Small intestine (tissue), 7 donors: ENCODE results near the gene PEX3. TPM values are rescaled to one million over a fixed set of nuclear protein-coding genes. Genes with fewer than 3 reads are reported as not detected.
A peak's percentile ranks its signal among the peaks of the same experiment; 100 is the strongest.
"Not testable (repeated sequence)": the region's sequence is repeated elsewhere in the genome, so short reads cannot be mapped to it uniquely, and the experiment has no call there.

Experiments used
- DNase-seq, 2 donors: peaks; one replicate each; pipeline versions ENCODE4 v3.0.0 to v3.0.0-alpha.2; 2013
- FAIRE-seq: peaks from 2 replicates; lab custom pipeline; 2012; peaks lifted over from hg19 to GRCh38; lab: Jason Lieb, UNC
- H3K27ac ChIP-seq, 3 donors: one replicate each; pipeline ENCODE4 v1.5.1; 2013; ENCODE audit warnings: low read length in 2 of 3, mild to moderate bottlenecking in 2 of 3, control low read depth in 1 of 3, inconsistent platforms in 1 of 3, low read depth in 1 of 3, moderate library complexity in 1 of 3
- H3K27me3 ChIP-seq, 3 donors: one replicate each; pipeline ENCODE4 v1.6.1; 2013; ENCODE audit warnings: low read length in 3 of 3, inconsistent platforms in 1 of 3; ENCODE audit not compliant: control insufficient read depth in 3 of 3, insufficient read depth in 3 of 3
- H3K36me3 ChIP-seq, 3 donors: one replicate each; pipeline ENCODE4 v1.6.1; 2013; ENCODE audit warnings: low read length in 3 of 3, inconsistent platforms in 1 of 3, low read depth in 1 of 3, mild to moderate bottlenecking in 1 of 3, moderate library complexity in 1 of 3; ENCODE audit not compliant: control insufficient read depth in 3 of 3, insufficient read depth in 2 of 3
- H3K4me1 ChIP-seq, 3 donors: one replicate each; pipeline ENCODE4 v1.6.1; 2013; ENCODE audit warnings: low read length in 2 of 3, inconsistent platforms in 1 of 3, low read depth in 1 of 3, mild to moderate bottlenecking in 1 of 3, moderate library complexity in 1 of 3; ENCODE audit not compliant: control insufficient read depth in 3 of 3, insufficient read depth in 2 of 3
- H3K4me3 ChIP-seq, 3 donors: one replicate each; pipeline ENCODE4 v1.5.1; 2013; ENCODE audit warnings: low read length in 3 of 3, control low read depth in 1 of 3, inconsistent platforms in 1 of 3, low read depth in 1 of 3, mild to moderate bottlenecking in 1 of 3, moderate library complexity in 1 of 3
- H3K9me3 ChIP-seq, 2 donors: one replicate each; pipeline ENCODE4 v1.6.1; 2013; ENCODE audit warnings: low read depth in 1 of 2, low read length in 1 of 2; ENCODE audit not compliant: control insufficient read depth in 2 of 2, insufficient read depth in 1 of 2
- WGBS, 3 donors: extraction: QIAGEN DNeasy Blood & Tissue Kit; methylation state at CpG; one replicate each; pipeline ENCODE4 v1.1.7; 2013; 5-methylcytosine and 5-hydroxymethylcytosine counted together
- polyA plus RNA-seq, 4 donors: library from polyadenylated mRNA; stranded (reverse) in 3 of 4; unstranded in 1 of 4; fragments of 200-250 nt in 3 of 4; fragments of 120-200 nt in 1 of 4; gene quantifications; one replicate each; pipeline versions ENCODE4 v1.2.1 to v1.2.3, GENCODE V29; 2013
- donor health status: healthy with polysubstance abuse.
- donor health status: control.
- donor health status: control.
- donor health status: Bipolar disorder and iron deficiency.
- donor health status: healthy.

Gene PEX3
- polyA plus RNA-seq, 4 donors, result 6.2 to 25.2 (median 8.9) TPM

- Histone ChIP-seq H3K4me1 (peaks cover 0 to 2% (median 0%) of the 10 kb centered on the region in 3 donors), H3K27ac (no peak overlapping the region), H3K9me3 (no peaks in the 10 kb centered on the region), H3K4me3 (no peak overlapping the region), H3K36me3 (peaks cover 0 to 8% (median 0%) of the 10 kb centered on the region in 3 donors), H3K27me3 (no peaks in the 10 kb centered on the region)
- DNase-seq (no peak), FAIRE-seq (no peak)
- WGBS, 3 donors, result 35 to 71% (median 52%) methylated on average over 1 of the region's 1 CpG
Measured at GRCh38 chr6:143431226-143431625, 19.4 kb upstream of the PEX3 start.

- Histone ChIP-seq H3K27me3 (no peaks in the 10 kb centered on the region), H3K9me3 (no peaks in the 10 kb centered on the region), H3K4me3 (no peak overlapping the region), H3K4me1 (no peaks in the 10 kb centered on the region), H3K27ac (no peak overlapping the region), H3K36me3 (peaks cover 0 to 12% (median 0%) of the 10 kb centered on the region in 3 donors)
- DNase-seq (no peak), FAIRE-seq (no peak)
- 94 to 98% (median 96%) methylated on average over 4 of the region's 4 CpGs for WGBS, 3 donors
Measured at GRCh38 chr6:143432588-143432987, 18.0 kb upstream of the PEX3 start.

- H3K4me1 ChIP-seq, result no peaks in the 10 kb centered on the region
- H3K9me3 ChIP-seq, result no peaks in the 10 kb centered on the region
- H3K27me3 ChIP-seq, result no peaks in the 10 kb centered on the region
- DNase-seq, result no peak
- 95 to 99% (median 95%) methylated on average over 2 of the region's 2 CpGs for WGBS, 3 donors
- H3K27ac ChIP-seq, result no peak overlapping the region
- H3K4me3 ChIP-seq, result no peak overlapping the region
- H3K36me3 ChIP-seq, result peaks cover 0 to 6% (median 0%) of the 10 kb centered on the region in 3 donors
- no peak for FAIRE-seq
Measured at GRCh38 chr6:143441010-143441409, 9.6 kb upstream of the PEX3 start.

GRCh38 chr6:143441680-143442545 lies 8.7 kb upstream of the PEX3 start:
- Histone ChIP-seq H3K9me3 (no peaks in the 10 kb centered on the region), H3K36me3 (no peaks in the 10 kb centered on the region), H3K4me3 (no peak overlapping the region), H3K27ac (no peak overlapping the region), H3K27me3 (no peaks in the 10 kb centered on the region), H3K4me1 (no peaks in the 10 kb centered on the region)
- FAIRE-seq, result no peak
- DNase-seq, result no peak
- WGBS, 3 donors, result 85 to 91% (median 88%) methylated on average over 8 of the region's 8 CpGs

- H3K9me3 ChIP-seq, result no peaks in the 10 kb centered on the region
- no peaks in the 10 kb centered on the region for H3K4me1 ChIP-seq
- 93 to 100% (median 97%) methylated on average over 2 of the region's 2 CpGs for WGBS, 3 donors
- FAIRE-seq, result no peak
- H3K27me3 ChIP-seq, result no peaks in the 10 kb centered on the region
- no peaks in the 10 kb centered on the region for H3K36me3 ChIP-seq
- no peak overlapping the region for H3K4me3 ChIP-seq
- no peak overlapping the region for H3K27ac ChIP-seq
- DNase-seq, result no peak
Measured at GRCh38 chr6:143443096-143443495, 7.5 kb upstream of the PEX3 start.

- H3K9me3 ChIP-seq, DNase-seq: not testable (repeated sequence)
Measured at GRCh38 chr6:143447865-143448264, 2.7 kb upstream of the PEX3 start.

GRCh38 chr6:143449082-143449713 lies 1.4 kb upstream of the PEX3 start:
- no peaks in the 10 kb centered on the region for H3K27me3 ChIP-seq
- peaks cover 0 to 8% (median 6%) of the 10 kb centered on the region in 3 donors for H3K4me1 ChIP-seq
- peaks cover 0 to 3% (median 0%) of the 10 kb centered on the region in 3 donors for H3K36me3 ChIP-seq
- no peak overlapping the region for H3K27ac ChIP-seq
- FAIRE-seq (no peak), DNase-seq (peak in 1 of 2 donors; percentile 0)
- H3K4me3 ChIP-seq, result peak overlapping the region; percentile 48 to 92 (median 85)
- H3K9me3 ChIP-seq, result no peaks in the 10 kb centered on the region
- WGBS, 3 donors, result 62 to 69% (median 67%) methylated on average over 6 of the region's 6 CpGs

More at GRCh38 chr6:143447865-143448264, 2.7 kb upstream of the PEX3 start:
- not testable (repeated sequence) for H3K27ac ChIP-seq, H3K4me1 ChIP-seq, FAIRE-seq, H3K36me3 ChIP-seq, H3K4me3 ChIP-seq, H3K27me3 ChIP-seq
- WGBS, 3 donors, result 94 to 100% (median 96%) methylated on average over 2 of the region's 2 CpGs

GRCh38 chr6:143449714-143450452 lies 722 bp upstream of the PEX3 start:
- Histone ChIP-seq H3K27me3 (no peaks in the 10 kb centered on the region), H3K4me3 (peak overlapping the region; percentile 48 to 92 (median 85)), H3K36me3 (peaks cover 0 to 3% (median 0%) of the 10 kb centered on the region in 3 donors), H3K27ac (peak overlapping the region; percentile 77 to 86 (median 86)), H3K9me3 (no peaks in the 10 kb centered on the region), H3K4me1 (peaks cover 0 to 8% (median 6%) of the 10 kb centered on the region in 3 donors)
- FAIRE-seq (no peak), DNase-seq (peak; percentile 33 to 44)
- 1 to 3% (median 2%) methylated on average over 19 of the region's 19 CpGs for WGBS, 3 donors
